ENCODE results near the gene TBKBP1.
"Not testable (repeated sequence)": the region's sequence is repeated elsewhere in the genome, so short reads cannot be mapped to it uniquely, and the experiment has no call there.

The TBKBP1 gene

DNA sequence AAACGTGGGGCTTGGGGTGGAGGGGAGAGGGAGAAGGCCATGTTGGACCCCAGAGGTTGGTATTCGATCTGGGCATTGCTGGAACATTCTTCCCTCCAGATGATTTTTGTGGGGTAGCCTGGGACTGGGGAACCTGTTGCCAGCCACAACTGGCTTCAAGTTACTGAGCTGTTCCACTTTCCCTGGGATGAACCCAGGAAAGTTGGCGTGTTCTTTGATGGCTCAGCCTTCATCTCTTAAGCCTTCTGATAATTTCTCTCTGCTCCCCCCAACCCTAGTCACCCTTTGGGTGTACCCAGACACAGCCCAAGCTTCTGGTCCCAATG is 41.1 kb downstream of the TBKBP1 start:
- no peak for DNase-seq

DNA sequence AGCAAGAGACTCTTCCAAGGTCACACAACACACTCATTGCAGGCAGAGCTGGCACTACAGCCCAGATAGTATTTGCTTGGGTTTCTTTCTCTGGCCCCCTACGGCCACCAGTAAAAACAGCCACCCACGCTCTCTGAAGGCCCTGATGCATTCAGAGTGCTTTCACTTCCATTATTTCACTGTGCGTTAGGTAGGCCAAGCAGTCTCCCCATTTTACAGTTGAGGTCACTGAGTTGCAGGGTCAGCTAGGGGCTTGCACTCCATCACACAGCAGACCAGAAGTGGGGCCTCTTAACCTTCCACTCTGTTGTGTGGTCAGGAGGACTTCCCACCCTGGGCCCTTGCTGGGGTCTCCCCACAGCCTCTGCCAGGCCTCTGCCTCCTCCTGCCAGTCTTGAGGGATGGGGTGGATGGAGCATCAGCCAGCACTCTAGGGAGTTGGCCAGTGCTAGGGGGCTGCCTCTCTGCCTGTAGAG is 41.6 kb downstream of the TBKBP1 start:
- no peak for DNase-seq

DNA sequence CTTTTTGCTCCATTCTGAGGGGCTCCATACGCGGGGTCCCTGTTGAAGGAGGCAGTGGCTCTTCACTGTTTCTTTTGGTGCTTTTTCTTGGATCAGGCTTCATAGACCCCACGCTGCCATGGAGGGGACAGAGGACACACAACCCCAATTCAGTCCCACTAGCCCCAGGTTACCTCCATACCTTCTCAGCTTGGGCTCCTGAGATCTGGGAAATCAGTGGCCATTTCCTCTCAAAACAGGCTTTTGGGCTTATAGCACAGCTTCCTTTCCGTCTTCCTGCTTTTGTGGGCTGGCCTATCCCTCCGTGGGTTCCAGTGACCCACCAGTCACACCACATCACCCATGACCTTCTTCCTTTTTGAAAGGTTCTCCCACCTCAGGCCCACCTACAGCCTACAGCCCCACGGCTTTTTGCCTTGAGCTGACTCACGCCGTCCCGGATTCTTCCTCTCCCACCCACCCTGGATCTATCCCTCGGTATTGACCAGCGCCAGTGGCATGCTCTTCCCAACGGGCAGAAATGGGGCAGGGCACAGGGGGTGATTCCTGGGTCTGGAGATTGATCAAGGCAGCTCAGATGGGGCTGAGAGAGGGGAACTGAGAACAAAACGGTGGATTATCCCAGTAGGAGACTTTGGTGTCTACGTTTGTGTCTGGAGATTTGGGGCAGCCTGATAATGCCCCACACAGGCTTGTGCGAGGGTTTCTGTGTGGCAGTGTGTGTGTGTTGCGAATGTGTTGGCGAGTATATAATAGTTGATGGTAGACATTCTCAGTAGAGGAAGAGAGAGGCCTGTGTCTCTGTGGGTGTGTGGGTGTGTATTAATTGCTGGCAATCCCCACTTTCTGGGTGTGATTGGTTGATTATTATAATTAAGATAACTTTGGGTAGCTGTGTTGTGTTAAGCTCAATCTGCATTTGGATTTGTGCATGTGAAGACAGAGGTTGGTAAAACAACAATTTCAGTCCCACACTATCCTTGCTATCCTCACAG is 42.8 kb downstream of the TBKBP1 start:
- DNase-seq = no peak

DNA sequence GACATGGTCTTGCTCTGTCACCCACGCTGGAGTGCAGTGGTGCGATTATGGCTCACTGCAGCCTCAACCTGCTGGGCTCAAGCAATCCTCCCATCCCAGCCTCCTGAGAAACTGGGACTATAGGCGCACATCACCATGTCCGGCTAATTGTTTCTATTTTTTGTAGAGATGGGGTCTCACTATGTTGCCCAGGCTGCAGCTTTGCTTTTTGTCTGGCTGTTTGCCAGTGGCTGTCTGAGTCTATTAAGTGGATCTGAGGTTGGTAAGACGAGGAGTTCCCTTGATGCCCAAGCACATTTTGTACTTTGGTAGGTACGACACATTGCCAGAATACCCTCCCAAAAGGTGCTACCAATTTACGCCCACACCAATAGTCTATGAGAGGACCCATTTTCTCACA is 44.2 kb downstream of the TBKBP1 start:
- no peak for DNase-seq

DNA sequence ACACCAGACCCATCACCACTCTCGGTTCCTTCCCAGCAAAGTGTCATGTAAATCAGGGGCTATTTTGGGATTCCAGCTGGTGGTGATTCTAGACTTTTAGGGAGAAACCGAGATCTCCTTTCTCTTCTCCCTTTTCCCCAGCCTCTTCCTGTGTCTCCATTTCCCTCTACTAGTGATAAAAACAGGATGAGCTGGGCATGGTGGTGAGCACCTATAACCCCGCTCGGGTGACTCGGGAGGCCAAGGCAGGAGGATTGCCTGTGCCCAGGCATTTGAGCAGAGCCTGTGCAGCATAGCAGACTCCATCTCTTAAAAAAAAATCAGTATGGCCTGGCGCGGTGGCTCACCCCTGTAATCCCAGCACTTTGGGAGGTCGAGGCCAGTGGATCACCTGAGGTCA is 45.2 kb downstream of the TBKBP1 start:
- DNase-seq = no peak

DNA sequence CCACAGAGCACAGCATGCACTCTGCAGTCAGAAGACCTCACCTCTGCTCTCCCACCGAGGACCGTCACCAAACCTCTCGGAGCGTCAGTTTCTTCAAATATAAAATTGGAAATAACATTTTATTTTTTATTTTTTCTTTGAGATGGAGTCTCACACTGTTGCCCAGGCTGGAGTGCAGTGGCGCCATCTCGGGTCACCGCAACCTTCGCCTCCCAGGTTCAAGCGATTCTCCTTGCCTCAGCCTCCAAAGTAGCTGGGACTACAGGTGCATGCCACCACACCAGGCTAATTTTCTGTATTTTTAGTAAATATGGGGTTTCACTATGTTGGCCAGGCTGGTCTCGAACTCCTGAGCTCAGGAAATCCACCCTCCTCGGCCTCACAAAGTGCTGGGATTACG is 46.0 kb downstream of the TBKBP1 start:
- not testable (repeated sequence) for DNase-seq

DNA sequence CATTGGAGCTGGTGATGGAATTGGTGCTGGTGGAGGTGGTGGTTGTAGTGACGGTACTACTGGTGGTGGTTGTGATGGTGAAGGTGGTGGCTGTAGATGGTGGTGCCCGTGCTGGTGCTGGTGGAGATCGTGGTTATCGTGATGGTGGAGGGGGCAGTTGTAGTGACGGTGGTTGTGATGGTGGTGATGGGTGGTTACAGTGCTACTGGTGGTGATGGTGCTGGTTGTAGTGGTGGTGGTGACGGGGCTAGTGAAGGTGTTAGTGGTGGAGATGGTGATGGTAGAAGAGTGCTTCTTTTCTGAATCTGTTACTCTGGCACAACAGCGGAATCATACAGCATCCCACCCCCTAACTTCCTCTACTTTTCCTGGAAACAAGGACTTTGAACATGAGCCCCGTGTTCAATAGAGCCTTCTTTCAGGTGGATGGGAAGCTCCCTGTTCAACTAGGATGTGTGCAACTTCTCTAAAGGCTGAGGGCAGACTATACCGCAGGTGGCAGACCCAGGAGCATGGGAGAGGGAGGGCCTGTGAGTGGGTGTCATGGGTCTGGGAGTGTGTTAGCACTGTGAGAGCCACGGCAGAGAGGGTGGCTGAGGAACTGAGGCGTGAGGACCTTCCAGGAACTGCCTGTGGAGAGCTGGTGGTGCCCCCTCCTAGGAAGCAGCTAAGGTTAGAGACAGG is 47.3 kb downstream of the TBKBP1 start:
- DNase-seq = no peak

DNA sequence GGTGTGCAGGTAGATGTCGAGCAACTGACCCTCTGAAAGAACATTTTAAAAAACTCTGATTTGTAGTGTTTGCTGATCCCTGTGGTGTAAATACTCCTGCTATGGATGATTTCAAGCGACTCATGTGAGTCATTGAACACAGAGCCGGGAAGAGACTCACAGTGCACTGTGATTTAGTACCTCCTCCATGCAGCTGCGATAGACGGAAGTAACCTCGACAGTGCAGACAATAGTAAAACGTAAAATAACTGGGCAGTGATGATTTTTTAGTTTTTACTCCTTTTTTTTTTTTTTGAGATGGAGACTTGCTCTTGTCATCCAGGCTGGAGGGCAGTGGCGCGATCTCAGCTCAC is 47.8 kb downstream of the TBKBP1 start:
- no peak for DNase-seq

DNA sequence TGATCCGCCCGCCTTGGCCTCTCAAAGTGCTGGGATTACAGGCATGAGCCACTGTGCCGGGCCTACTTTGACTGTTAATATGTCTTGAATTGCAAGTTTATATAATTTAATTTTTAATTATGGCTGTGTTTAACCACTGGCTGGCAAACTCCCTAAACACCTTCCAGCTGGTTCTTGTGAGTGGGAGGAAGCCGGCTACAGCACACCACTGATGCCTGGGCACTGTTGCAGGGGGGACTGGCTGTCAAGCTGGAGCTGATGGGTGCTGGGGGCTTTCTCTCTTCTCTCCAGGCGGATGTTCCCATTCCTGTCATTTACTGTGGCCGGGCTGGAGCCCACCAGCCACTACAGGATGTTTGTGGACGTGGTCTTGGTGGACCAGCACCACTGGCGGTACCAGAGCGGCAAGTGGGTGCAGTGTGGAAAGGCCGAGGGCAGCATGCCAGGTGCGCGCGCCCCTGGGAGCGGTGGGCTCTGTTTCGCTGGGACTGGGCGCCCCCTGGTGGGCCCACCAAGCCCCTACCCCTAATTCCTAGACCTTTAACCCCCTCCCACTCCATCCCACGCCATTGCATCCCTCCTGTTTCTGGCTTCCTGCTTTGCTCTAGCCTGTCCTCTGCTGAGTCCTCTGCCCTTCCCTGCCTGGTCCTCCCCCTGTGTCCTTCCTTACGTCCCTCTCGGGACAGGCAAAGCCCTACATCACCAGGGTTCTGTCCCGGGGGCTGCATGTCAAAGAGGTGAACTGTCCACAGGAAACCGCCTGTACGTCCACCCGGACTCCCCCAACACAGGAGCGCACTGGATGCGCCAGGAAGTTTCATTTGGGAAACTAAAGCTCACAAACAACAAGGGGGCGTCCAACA is 48.6 kb downstream of the TBKBP1 start:
- DNase-seq = no peak

DNA sequence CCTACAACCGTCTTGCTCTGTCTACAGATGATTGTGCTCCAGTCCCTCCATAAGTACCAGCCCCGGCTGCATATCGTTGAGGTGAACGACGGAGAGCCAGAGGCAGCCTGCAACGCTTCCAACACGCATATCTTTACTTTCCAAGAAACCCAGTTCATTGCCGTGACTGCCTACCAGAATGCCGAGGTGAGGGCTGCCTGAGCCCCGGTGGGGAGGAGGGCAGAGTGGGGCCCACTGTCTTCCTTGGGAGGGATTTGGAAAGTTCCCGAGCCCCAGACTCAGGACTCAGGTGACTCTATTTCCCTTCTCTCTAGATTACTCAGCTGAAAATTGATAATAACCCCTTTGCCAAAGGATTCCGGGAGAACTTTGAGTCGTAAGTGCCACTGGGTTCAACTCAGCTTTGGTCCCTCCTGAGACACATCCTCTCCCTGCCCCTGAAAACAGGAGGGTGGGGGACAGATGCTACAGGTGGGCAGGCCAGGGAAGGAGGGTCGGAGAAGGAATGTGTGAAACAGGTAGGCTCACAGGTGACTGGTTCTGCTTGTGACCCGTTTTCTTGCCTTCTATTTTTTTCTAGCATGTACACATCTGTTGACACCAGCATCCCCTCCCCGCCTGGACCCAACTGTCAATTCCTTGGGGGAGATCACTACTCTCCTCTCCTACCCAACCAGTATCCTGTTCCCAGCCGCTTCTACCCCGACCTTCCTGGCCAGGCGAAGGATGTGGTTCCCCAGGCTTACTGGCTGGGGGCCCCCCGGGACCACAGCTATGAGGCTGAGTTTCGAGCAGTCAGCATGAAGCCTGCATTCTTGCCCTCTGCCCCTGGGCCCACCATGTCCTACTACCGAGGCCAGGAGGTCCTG is 50.4 kb downstream of the TBKBP1 start:
- DNase-seq = no peak

DNA sequence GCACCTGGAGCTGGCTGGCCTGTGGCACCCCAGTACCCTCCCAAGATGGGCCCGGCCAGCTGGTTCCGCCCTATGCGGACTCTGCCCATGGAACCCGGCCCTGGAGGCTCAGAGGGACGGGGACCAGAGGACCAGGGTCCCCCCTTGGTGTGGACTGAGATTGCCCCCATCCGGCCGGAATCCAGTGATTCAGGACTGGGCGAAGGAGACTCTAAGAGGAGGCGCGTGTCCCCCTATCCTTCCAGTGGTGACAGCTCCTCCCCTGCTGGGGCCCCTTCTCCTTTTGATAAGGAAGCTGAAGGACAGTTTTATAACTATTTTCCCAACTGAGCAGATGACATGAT is 51.0 kb downstream of the TBKBP1 start:
- no peak for DNase-seq

DNA sequence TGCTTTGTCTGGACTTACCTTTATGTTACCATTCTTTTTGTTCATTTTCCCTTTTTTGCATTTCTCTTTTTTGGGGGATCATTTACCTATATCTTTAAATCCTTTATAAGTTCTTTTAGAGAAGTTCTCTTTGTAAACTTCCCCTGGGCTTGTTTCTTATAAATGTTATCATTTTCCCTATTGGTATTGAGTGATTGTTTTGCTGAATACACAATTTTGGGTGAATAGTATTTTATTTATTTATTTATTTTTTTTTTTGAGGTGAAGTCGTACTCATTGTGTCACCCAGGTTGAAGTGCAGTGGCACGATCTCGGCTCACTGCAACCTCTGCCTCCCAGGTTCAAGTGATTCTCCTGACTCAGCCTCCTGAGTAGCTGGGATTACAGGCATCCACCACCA is 57.5 kb downstream of the TBKBP1 start:
- DNase-seq = no peak

DNA sequence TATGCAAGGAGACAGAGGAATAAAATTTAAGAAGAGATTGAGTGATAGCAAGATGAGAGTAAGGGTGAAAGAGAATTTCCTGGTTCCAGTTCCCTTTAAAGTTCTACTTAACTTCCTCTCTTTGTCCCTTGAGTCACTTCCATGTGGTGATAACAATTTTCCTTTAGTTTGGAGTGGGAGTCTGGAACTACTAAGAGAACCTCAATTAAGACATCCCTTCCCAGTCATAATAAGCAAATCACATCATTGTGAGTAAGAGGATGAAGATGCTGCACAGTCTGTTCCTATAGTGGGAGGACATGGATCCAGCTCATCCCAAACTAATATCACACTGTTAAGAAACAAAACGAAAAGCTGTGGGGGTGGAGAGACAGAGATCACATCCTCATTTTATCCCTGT is 63.4 kb downstream of the TBKBP1 start:
- no peak for DNase-seq

DNA sequence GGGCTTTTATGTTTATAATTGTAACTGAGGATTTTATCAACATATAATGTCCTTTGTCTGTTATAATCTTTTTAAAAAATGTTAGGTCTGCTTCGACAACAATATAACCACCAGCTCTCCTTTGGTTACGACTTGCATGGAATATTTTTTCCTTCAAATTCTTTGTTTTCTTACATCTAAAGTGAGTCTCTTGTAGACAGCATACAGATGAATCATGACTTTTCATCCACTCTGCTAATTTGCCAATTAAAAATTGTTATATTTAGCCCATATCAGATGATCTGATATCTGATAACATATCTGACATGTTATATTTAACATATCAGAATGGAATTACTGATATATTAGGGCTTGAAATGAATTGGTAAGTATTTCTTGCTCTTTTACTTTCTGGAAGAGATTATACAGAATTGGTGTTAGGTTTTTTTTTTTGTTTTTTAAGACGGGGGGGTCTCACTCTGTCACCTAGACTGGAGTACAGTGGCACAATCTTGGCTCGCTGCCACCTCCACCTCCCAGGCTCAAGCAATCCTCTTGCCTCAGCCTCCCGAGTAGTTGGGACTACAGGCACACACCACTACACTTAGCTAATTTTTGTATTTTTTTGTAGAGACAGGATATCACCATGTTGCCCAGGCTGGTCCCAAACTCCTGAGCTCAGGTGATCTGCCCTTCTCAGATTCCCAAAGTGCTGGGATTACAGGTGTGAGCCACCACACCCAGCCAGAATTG is 66.6 kb downstream of the TBKBP1 start:
- no peak for DNase-seq

All from left hindlimb (tissue), 1 donor.